Activated B cell treated with CpG ODN at 0.5 μM for 24 hours (primary cell): Measurements from ENCODE around the gene ANXA6. TPM values are rescaled to one million over a fixed set of nuclear protein-coding genes. Genes with fewer than 3 reads are reported as not detected.
A peak's percentile ranks its signal among the peaks of the same experiment; 100 is the strongest.

ENCODE experiments used
- ATAC-seq: fragments of 200-7000 bp; cut with Tn5 transposase; one replicate; pipeline ENCODE4 v1.10.0; 2021; ENCODE audit warnings: low read depth, mild to moderate bottlenecking, moderate library complexity
- CTCF ChIA-PET: fragments of 350-600 bp; sonication (Branson Sonifier 250); formaldehyde crosslinking; loops from one replicate; lab custom pipeline; 2021; ENCODE audit warnings: antibody characterized with exemption; lab: Charles Lee
- POLR2A ChIA-PET: fragments of 350-600 bp; sonication (Branson Sonifier 250); formaldehyde crosslinking; loops from one replicate; lab custom pipeline; 2021; ENCODE audit warnings: antibody characterized with exemption; lab: Charles Lee
- DNase-seq: peaks from one replicate; pipeline ENCODE4 v3.0.0; 2022
- H3K27ac Mint-ChIP-seq: one replicate; pipeline ENCODE4 v1.8.0; 2020; ENCODE audit warnings: mixed read lengths
- H3K27me3 Mint-ChIP-seq: one replicate; pipeline ENCODE4 v1.8.0; 2021; ENCODE audit warnings: mixed read lengths
- H3K36me3 Mint-ChIP-seq: one replicate; pipeline ENCODE4 v1.8.0; 2021; ENCODE audit warnings: low read depth, mixed read lengths
- H3K4me1 Mint-ChIP-seq: one replicate; pipeline ENCODE4 v1.8.0; 2021; ENCODE audit warnings: mixed read lengths
- H3K4me3 Mint-ChIP-seq: one replicate; pipeline ENCODE4 v1.8.0; 2020; ENCODE audit warnings: mild to moderate bottlenecking, mixed read lengths
- H3K9me3 Mint-ChIP-seq: one replicate; pipeline ENCODE4 v1.8.0; 2020; ENCODE audit warnings: mixed read lengths
- intact Hi-C: fragments of 100-400 bp; cut with micrococcal nuclease; formaldehyde crosslinking; loops from one replicate; pipeline ENCODE4 v1.15.1; 2024
- total RNA-seq: library from RNA; stranded (reverse); gene quantifications from 2 replicates; pipeline ENCODE4 v1.2.3, GENCODE V29; 2022
- TF ChIP-seq, protein P1 (sequence below): fragments of 200-600 bp; IDR thresholded peaks from one replicate; pipeline ENCODE4 v1.8.0; 2022; ENCODE audit warnings: antibody characterized with exemption, mild to moderate bottlenecking

The ANXA6 gene
- total RNA-seq, 1 donor from 2014 or later, result 367 TPM

DNA sequence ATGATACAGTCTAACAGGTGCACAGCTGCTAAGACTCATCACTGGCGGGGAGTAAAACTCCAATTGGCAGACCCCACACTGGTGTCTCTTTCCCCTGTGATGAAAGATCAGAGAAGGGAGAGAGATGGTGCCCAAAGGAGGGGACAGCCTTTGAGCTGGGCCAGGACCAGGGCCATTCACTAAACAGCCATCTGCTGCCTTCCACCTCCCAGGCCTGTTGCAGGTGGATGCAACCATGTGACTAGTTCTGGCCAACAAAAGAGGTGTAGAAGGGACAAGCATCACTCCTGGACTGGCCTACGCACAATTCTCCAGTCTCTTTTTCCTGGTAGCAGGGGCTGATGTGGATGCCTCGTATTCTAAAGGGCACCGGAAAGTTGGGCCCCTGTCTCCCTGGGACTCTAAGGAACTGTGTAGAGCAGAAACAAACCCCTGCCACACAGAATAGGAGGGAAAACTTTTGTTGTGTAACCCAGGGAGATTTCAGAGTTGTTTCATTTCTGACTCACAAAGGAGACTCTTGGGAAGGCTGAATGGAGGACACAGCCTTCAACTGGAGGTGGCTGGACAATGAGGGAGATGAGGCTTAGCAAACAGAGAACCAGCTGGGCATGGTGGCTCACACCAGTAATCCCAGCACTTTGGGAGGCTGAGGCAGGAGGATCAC is 103.7 kb downstream of the ANXA6 start:
- DNase-seq (no peak), ATAC-seq (no peak)
- H3K27ac Mint-ChIP-seq, result peak overlapping the region; percentile 35
- peaks cover 96% of the 10 kb centered on the region for H3K36me3 Mint-ChIP-seq
- TF ChIP-seq, protein P1, sequence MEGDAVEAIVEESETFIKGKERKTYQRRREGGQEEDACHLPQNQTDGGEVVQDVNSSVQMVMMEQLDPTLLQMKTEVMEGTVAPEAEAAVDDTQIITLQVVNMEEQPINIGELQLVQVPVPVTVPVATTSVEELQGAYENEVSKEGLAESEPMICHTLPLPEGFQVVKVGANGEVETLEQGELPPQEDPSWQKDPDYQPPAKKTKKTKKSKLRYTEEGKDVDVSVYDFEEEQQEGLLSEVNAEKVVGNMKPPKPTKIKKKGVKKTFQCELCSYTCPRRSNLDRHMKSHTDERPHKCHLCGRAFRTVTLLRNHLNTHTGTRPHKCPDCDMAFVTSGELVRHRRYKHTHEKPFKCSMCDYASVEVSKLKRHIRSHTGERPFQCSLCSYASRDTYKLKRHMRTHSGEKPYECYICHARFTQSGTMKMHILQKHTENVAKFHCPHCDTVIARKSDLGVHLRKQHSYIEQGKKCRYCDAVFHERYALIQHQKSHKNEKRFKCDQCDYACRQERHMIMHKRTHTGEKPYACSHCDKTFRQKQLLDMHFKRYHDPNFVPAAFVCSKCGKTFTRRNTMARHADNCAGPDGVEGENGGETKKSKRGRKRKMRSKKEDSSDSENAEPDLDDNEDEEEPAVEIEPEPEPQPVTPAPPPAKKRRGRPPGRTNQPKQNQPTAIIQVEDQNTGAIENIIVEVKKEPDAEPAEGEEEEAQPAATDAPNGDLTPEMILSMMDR, result no peak
- intact Hi-C loops, result no loop called here
- POLR2A ChIA-PET, result interaction anchor here (0.6 to 4.9 kb wide), 4 partner anchors 26 to 71 kb away, joined by 3 to 44 read pairs (median 5); partner anchors contain the start of gene TNIP1
- H3K4me3 Mint-ChIP-seq, result no peak overlapping the region
- no peaks in the 10 kb centered on the region for H3K9me3 Mint-ChIP-seq
- peaks cover 59% of the 10 kb centered on the region for H3K4me1 Mint-ChIP-seq
- no peaks in the 10 kb centered on the region for H3K27me3 Mint-ChIP-seq
- CTCF ChIA-PET, result interaction anchor here (0.8 to 16.2 kb wide), 4 partner anchors 33 to 187 kb away, joined by 3 to 625 read pairs (median 8); no protein-coding TSS in a partner anchor

GRCh38 chr5:151052836-151053235 is 104.7 kb downstream of the ANXA6 start:
- CTCF ChIA-PET, result interaction anchor here (1.3 to 16.2 kb wide), 18 partner anchors 11 to 205 kb away, joined by 4 to 625 read pairs (median 10); partner anchors contain the start of gene TNIP1
- no peak for ATAC-seq
- Mint-ChIP-seq H3K9me3 (no peaks in the 10 kb centered on the region), H3K4me3 (no peak overlapping the region), H3K36me3 (peaks cover 96% of the 10 kb centered on the region), H3K4me1 (peaks cover 48% of the 10 kb centered on the region), H3K27me3 (no peaks in the 10 kb centered on the region), H3K27ac (peak overlapping the region; percentile 73)
- POLR2A ChIA-PET, result interaction anchor here (0.7 to 4.9 kb wide), 14 partner anchors 8 to 105 kb away, joined by 3 to 44 read pairs (median 6); partner anchors contain the start of genes ANXA6 and TNIP1
- no peak for DNase-seq
- intact Hi-C loops, result no loop called here
- TF ChIP-seq, protein P1, result no peak

GRCh38 chr5:151051931-151052608 is 105.5 kb downstream of the ANXA6 start:
- no peak for ATAC-seq
- POLR2A ChIA-PET, result interaction anchor here (0.6 to 4.9 kb wide), 18 partner anchors 8 to 113 kb away, joined by 3 to 44 read pairs (median 6); partner anchors contain the start of genes ANXA6 and TNIP1
- Mint-ChIP-seq H3K4me3 (no peak overlapping the region), H3K9me3 (no peaks in the 10 kb centered on the region), H3K27ac (peak overlapping the region; percentile 76), H3K36me3 (peaks cover 96% of the 10 kb centered on the region), H3K27me3 (no peaks in the 10 kb centered on the region), H3K4me1 (peaks cover 44% of the 10 kb centered on the region)
- intact Hi-C loops, result loop anchor here (1.0 to 2.0 kb wide), 6 partner anchors 7 to 264 kb away; no protein-coding TSS in a partner anchor
- CTCF ChIA-PET, result interaction anchor here (0.9 to 16.2 kb wide), 34 partner anchors 11 to 492 kb away, joined by 3 to 625 read pairs (median 8); partner anchors contain the start of genes ANXA6, SLC36A1 and TNIP1
- no peak for DNase-seq
- TF ChIP-seq, protein P1, result no peak

DNA sequence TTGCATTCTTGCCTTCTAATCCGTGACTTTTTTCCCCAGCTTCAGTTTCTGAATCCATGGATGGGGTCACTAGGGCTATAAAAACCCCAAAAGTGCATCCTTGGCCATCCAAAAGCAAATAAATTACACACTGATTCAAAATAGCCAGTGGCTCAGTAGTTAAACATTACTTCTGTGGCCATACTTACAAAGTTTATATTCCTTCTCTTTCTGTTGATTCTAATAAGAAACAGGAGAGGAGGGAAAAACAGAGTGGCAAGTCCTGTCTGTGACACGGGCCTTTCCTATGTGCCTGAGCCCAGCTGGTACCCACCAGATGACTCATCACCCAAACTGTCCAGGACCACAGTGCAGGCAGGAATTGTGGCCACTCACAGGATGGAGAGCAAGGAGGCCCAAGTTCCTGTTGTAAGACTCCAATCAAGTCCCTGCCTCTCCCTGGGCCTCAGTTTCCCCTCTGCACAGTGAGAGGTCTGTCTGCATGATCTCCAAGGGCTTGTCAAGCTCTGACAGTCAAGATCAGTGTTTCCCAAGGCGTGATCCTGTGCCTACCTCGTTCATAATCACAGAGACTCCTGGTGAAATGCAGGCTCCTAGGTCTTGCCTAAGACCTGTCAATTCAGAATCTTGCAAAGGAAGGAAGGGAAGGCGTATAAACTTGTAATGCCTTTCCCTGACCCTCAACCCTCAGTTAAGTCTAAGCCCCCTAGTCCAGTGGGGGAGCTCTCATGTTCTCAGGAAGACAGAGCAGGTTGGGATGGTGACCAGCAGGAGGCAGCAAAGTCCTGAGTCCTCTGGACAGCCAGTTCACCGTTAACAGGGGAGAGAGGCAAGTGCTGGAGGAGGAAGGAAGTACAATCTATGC is 106.3 kb downstream of the ANXA6 start:
- peaks cover 96% of the 10 kb centered on the region for H3K36me3 Mint-ChIP-seq
- peak overlapping the region; percentile 76 for H3K27ac Mint-ChIP-seq
- peaks cover 37% of the 10 kb centered on the region for H3K4me1 Mint-ChIP-seq
- H3K27me3 Mint-ChIP-seq, result no peaks in the 10 kb centered on the region
- H3K4me3 Mint-ChIP-seq, result no peak overlapping the region
- intact Hi-C loops, result loop anchor here (1.0 to 2.0 kb wide), 6 partner anchors 8 to 265 kb away; no protein-coding TSS in a partner anchor
- ChIA-PET CTCF (interaction anchor here (0.6 to 16.2 kb wide), 40 partner anchors 10 to 491 kb away, joined by 3 to 625 read pairs (median 6); partner anchors contain the start of genes ANXA6, SLC36A1 and TNIP1), POLR2A (interaction anchor here (0.8 to 4.9 kb wide), 16 partner anchors 9 to 114 kb away, joined by 3 to 44 read pairs (median 6); partner anchors contain the start of genes ANXA6 and TNIP1)
- DNase-seq (peak; percentile 59), ATAC-seq (peak; percentile 89)
- no peaks in the 10 kb centered on the region for H3K9me3 Mint-ChIP-seq
- TF ChIP-seq, protein P1, result peak; percentile 41

Other genes starting within 250 kb of the ANXA6 start
- gene GPX3, start 137.2 kb downstream of the ANXA6 start, total RNA-seq, result 0.18 and 0.76 TPM in 2 replicates
- 506 and 512 TPM in 2 replicates for gene TNIP1, start 76.7 kb downstream of the ANXA6 start, total RNA-seq
- 98.9 and 109 TPM in 2 replicates for gene CCDC69, start 66.3 kb upstream of the ANXA6 start, total RNA-seq
- gene GM2A, start 95.4 kb upstream of the ANXA6 start, total RNA-seq, result 51.3 and 53.1 TPM in 2 replicates
- not detected in 2 replicates for gene SLC36A3, start 146.0 kb upstream of the ANXA6 start, total RNA-seq
- not detected in 2 replicates for gene SLC36A2, start 189.8 kb upstream of the ANXA6 start, total RNA-seq